K562 (cell line): ENCODE data around the gene MARK3. TPM values are rescaled to one million over a fixed set of nuclear protein-coding genes. Genes with fewer than 3 reads are reported as not detected.

Experiments
- BHLHE40 ChIP-seq: IDR thresholded peaks from 2 replicates; pipeline ENCODE4 v1.6.1; 2011; ENCODE audit warnings: low read length, improper control_type of control experiment
- KLF16 ChIP-seq: IDR thresholded peaks from 2 replicates; pipeline ENCODE4 v1.6.1; 2016; ENCODE audit warnings: antibody characterized with exemption
- NBN ChIP-seq: fragments of 450-650 bp; IDR thresholded peaks from 2 replicates; pipeline ENCODE4 v1.6.1; 2016; ENCODE audit warnings: low read depth, mild to moderate bottlenecking
- NR2C2 ChIP-seq, 2 experiments: fragments of 200-800 bp in 1 of 2; sonication (Bioruptor generic) in 1 of 2; sonication (generic) in 1 of 2; formaldehyde crosslinking in 1 of 2; IDR thresholded peaks; 2 replicates each; pipeline versions ENCODE4 v1.6.1 to v1.8.0; 2016 to 2022; ENCODE audit warnings: mild to moderate bottlenecking in 1 of 2, missing compliant biosample characterization in 1 of 2, missing genetic modification characterization in 1 of 2, missing genetic modification reagents in 1 of 2
- NR3C1 ChIP-seq: sonication (generic); formaldehyde crosslinking; IDR thresholded peaks from 2 replicates; pipeline ENCODE4 v1.8.1; 2022; ENCODE audit warnings: missing genetic modification reagents
- NR4A1 ChIP-seq, 2 experiments: fragments of 250-450 bp in 1 of 2; fragments of 450-650 bp in 1 of 2; sonication (Bioruptor Pico) in 1 of 2; IDR thresholded peaks; 2 replicates each; pipeline versions ENCODE4 v1.4.0 to v1.6.1; 2016 to 2020; ENCODE audit warnings: mild to moderate bottlenecking in 2 of 2, missing compliant biosample characterization in 1 of 2, missing genetic modification characterization in 1 of 2, moderate library complexity in 1 of 2
- SRF ChIP-seq, 2 experiments: fragments of 250-450, 450-650 bp in 1 of 2; sonication (Bioruptor Pico) in 1 of 2; sonication (generic) in 1 of 2; formaldehyde crosslinking; IDR thresholded peaks; 2 replicates each; pipeline versions ENCODE4 v1.5.0 to v1.5.1; 2020 to 2022; ENCODE audit warnings: mild to moderate bottlenecking in 1 of 2, missing genetic modification reagents in 1 of 2
- SUPT5H ChIP-seq: fragments of 450-650 bp; IDR thresholded peaks from 2 replicates; pipeline ENCODE4 v1.6.1; 2016
- U2AF2 ChIP-seq: fragments of 200-400 bp; formaldehyde crosslinking; optimal IDR thresholded peaks from 2 replicates; pipeline ENCODE3; 2017; ENCODE audit warnings: low read depth, mild to moderate bottlenecking, low read length
- ZNF280B ChIP-seq: fragments of 250-450 bp; sonication (Bioruptor Pico); IDR thresholded peaks from 2 replicates; pipeline ENCODE4 v1.5.1; 2021; ENCODE audit warnings: mild to moderate bottlenecking
- polyA plus RNA-seq, 8 experiments: library from polyadenylated mRNA; depleted of rRNA in 4 of 8; stranded (reverse) in 5 of 8; unstranded in 3 of 8; fragments of >200 nt; fragmentation: Nextera tagmentation in 2 of 8; fragmentation: Illumina TruSeq in 1 of 8; extraction: Ambion mirVana in 2 of 8; extraction: Trizol in 1 of 8; gene quantifications; 2 replicates each; pipeline versions ENCODE4 v1.2.1 to v1.2.3, GENCODE V29; 2011 to 2014; ENCODE audit warnings: inconsistent platforms in 1 of 8, missing spikeins in 1 of 8
- total RNA-seq, 7 experiments: library from RNA; depleted of rRNA in 6 of 7; stranded (reverse); fragments of >200 nt in 6 of 7; fragmentation: Illumina TruSeq in 2 of 7; extraction: Trizol in 2 of 7; gene quantifications; 2 replicates each; pipeline versions ENCODE4 v1.2.1 to v1.2.3, GENCODE V29; 2011 to 2021; ENCODE audit warnings: low replicate concordance in 1 of 7
- TF ChIP-seq, protein P1 (sequence below): fragments of 200-600 bp; sonication (generic); IDR thresholded peaks from one replicate; pipeline ENCODE4 v1.6.1; 2012; ENCODE audit warnings: mild to moderate bottlenecking, low read depth, low read length, inconsistent platforms
- TF ChIP-seq, protein P2 (sequence below): fragments of 450-650 bp; IDR thresholded peaks from 2 replicates; pipeline ENCODE4 v1.7.0; 2016; ENCODE audit warnings: borderline replicate concordance

MARK3 gene
- total and polyA plus RNA-seq, 9 of the 15 experiments (the other 6 are each of a cell fraction or from before 2014, with no cell fraction given): 10.1 to 68.7 (median 56.3) TPM

DNA sequence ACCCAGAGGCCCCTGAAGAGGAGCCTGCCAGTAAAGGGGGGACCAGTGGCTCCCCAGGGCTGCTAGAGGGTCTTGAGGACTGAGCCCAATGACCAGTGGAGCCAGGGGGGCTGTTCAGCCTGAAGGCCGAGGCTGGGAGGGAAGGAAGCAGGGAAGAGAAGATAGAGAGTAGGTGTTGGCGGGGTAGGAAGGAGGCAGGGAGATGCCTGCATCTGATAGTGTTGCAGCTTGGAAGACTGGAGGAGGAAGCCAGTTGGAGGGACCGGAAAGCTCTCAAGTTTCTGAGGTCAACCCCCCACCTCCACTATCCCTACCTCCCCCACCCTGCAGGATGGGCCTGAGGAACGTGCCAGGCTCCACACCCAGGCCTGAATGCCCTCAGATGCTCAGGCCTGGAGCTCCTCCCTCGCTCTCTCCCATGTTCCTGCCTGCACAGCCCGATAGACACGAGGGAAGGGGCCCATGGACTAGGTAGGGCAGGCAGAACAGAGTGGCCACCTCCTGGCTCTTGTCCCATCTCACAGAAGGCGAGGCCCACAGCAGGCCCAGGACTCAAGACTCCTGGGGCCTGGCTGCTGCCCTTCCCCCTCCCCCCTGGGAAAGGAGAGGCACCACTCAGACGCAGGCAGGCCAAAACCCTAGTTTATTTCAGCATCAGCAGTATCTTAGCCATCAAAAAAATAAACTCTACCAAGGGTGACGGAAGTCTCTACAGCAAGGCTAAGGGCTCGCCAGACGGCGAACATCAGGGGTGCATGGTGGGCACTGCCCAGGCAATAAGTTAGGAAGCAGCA lies 134.0 kb downstream of the MARK3 start (continued):
- peak; percentile 71 for TF ChIP-seq BHLHE40
- TF ChIP-seq SRF (CRISPR knock-in tag; IDR thresholded peaks at IDR 0.05): no peak
- TF ChIP-seq KLF16: no peak
- no peak for TF ChIP-seq ZNF280B
- no peak for TF ChIP-seq NBN
- TF ChIP-seq, protein P1, sequence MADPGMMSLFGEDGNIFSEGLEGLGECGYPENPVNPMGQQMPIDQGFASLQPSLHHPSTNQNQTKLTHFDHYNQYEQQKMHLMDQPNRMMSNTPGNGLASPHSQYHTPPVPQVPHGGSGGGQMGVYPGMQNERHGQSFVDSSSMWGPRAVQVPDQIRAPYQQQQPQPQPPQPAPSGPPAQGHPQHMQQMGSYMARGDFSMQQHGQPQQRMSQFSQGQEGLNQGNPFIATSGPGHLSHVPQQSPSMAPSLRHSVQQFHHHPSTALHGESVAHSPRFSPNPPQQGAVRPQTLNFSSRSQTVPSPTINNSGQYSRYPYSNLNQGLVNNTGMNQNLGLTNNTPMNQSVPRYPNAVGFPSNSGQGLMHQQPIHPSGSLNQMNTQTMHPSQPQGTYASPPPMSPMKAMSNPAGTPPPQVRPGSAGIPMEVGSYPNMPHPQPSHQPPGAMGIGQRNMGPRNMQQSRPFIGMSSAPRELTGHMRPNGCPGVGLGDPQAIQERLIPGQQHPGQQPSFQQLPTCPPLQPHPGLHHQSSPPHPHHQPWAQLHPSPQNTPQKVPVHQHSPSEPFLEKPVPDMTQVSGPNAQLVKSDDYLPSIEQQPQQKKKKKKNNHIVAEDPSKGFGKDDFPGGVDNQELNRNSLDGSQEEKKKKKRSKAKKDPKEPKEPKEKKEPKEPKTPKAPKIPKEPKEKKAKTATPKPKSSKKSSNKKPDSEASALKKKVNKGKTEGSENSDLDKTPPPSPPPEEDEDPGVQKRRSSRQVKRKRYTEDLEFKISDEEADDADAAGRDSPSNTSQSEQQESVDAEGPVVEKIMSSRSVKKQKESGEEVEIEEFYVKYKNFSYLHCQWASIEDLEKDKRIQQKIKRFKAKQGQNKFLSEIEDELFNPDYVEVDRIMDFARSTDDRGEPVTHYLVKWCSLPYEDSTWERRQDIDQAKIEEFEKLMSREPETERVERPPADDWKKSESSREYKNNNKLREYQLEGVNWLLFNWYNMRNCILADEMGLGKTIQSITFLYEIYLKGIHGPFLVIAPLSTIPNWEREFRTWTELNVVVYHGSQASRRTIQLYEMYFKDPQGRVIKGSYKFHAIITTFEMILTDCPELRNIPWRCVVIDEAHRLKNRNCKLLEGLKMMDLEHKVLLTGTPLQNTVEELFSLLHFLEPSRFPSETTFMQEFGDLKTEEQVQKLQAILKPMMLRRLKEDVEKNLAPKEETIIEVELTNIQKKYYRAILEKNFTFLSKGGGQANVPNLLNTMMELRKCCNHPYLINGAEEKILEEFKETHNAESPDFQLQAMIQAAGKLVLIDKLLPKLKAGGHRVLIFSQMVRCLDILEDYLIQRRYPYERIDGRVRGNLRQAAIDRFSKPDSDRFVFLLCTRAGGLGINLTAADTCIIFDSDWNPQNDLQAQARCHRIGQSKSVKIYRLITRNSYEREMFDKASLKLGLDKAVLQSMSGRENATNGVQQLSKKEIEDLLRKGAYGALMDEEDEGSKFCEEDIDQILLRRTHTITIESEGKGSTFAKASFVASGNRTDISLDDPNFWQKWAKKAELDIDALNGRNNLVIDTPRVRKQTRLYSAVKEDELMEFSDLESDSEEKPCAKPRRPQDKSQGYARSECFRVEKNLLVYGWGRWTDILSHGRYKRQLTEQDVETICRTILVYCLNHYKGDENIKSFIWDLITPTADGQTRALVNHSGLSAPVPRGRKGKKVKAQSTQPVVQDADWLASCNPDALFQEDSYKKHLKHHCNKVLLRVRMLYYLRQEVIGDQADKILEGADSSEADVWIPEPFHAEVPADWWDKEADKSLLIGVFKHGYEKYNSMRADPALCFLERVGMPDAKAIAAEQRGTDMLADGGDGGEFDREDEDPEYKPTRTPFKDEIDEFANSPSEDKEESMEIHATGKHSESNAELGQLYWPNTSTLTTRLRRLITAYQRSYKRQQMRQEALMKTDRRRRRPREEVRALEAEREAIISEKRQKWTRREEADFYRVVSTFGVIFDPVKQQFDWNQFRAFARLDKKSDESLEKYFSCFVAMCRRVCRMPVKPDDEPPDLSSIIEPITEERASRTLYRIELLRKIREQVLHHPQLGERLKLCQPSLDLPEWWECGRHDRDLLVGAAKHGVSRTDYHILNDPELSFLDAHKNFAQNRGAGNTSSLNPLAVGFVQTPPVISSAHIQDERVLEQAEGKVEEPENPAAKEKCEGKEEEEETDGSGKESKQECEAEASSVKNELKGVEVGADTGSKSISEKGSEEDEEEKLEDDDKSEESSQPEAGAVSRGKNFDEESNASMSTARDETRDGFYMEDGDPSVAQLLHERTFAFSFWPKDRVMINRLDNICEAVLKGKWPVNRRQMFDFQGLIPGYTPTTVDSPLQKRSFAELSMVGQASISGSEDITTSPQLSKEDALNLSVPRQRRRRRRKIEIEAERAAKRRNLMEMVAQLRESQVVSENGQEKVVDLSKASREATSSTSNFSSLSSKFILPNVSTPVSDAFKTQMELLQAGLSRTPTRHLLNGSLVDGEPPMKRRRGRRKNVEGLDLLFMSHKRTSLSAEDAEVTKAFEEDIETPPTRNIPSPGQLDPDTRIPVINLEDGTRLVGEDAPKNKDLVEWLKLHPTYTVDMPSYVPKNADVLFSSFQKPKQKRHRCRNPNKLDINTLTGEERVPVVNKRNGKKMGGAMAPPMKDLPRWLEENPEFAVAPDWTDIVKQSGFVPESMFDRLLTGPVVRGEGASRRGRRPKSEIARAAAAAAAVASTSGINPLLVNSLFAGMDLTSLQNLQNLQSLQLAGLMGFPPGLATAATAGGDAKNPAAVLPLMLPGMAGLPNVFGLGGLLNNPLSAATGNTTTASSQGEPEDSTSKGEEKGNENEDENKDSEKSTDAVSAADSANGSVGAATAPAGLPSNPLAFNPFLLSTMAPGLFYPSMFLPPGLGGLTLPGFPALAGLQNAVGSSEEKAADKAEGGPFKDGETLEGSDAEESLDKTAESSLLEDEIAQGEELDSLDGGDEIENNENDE: no peak
- peak; percentile 34; the same call in 1 of the 2 replicates for TF ChIP-seq SUPT5H
- no peak for TF ChIP-seq U2AF2
- TF ChIP-seq NR2C2 (CRISPR knock-in tag; IDR thresholded peaks at IDR 0.05): no peak
- no peak for TF ChIP-seq NR2C2 (tag; IDR thresholded peaks at IDR 0.05)
- no peak for TF ChIP-seq NR4A1 (CRISPR knock-in tag; IDR thresholded peaks at IDR 0.05)
- TF ChIP-seq NR4A1 (tag; IDR thresholded peaks at IDR 0.05): no peak
- TF ChIP-seq, protein P2, sequence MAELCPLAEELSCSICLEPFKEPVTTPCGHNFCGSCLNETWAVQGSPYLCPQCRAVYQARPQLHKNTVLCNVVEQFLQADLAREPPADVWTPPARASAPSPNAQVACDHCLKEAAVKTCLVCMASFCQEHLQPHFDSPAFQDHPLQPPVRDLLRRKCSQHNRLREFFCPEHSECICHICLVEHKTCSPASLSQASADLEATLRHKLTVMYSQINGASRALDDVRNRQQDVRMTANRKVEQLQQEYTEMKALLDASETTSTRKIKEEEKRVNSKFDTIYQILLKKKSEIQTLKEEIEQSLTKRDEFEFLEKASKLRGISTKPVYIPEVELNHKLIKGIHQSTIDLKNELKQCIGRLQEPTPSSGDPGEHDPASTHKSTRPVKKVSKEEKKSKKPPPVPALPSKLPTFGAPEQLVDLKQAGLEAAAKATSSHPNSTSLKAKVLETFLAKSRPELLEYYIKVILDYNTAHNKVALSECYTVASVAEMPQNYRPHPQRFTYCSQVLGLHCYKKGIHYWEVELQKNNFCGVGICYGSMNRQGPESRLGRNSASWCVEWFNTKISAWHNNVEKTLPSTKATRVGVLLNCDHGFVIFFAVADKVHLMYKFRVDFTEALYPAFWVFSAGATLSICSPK: no peak
- no peak for TF ChIP-seq NR3C1 (CRISPR knock-in tag)
